Inflammatory macrophage treated with lipopolysaccharide for 4 hours (primary cell): Measurements from ENCODE around the gene MYO16.
A peak's percentile ranks its signal among the peaks of the same experiment; 100 is the strongest.

Experiments
- DNase-seq: peaks from one replicate; pipeline ENCODE4 v3.0.0-alpha.2; 2020

MYO16 gene

GRCh38 chr13:109136873-109137272 is 507.5 kb downstream of the MYO16 start:
- no peak for DNase-seq

GRCh38 chr13:109139346-109139745 is 509.9 kb downstream of the MYO16 start:
- no peak for DNase-seq

GRCh38 chr13:109140054-109140453 is 510.6 kb downstream of the MYO16 start:
- DNase-seq = no peak

GRCh38 chr13:109140479-109141349 is 511.3 kb downstream of the MYO16 start:
- no peak for DNase-seq

GRCh38 chr13:109141706-109142105 is 512.3 kb downstream of the MYO16 start:
- DNase-seq = no peak

GRCh38 chr13:109144693-109145437 is 515.5 kb downstream of the MYO16 start:
- DNase-seq = no peak

- peak; percentile 55 for DNase-seq
Observed at GRCh38 chr13:109145631-109146030, 516.2 kb downstream of the MYO16 start.

GRCh38 chr13:109146393-109146792 is 517.0 kb downstream of the MYO16 start:
- no peak for DNase-seq

- DNase-seq = no peak
Observed at GRCh38 chr13:109146912-109147647, 517.7 kb downstream of the MYO16 start.

GRCh38 chr13:109148243-109148642 is 518.8 kb downstream of the MYO16 start:
- DNase-seq = no peak

- no peak for DNase-seq
Observed at GRCh38 chr13:109150696-109151095, 521.3 kb downstream of the MYO16 start.

- no peak for DNase-seq
Observed at GRCh38 chr13:109151255-109151654, 521.8 kb downstream of the MYO16 start.

- DNase-seq = no peak
Observed at GRCh38 chr13:109151696-109152095, 522.3 kb downstream of the MYO16 start.

GRCh38 chr13:109152311-109152820 is 523.0 kb downstream of the MYO16 start:
- DNase-seq = no peak

GRCh38 chr13:109152941-109153340 is 523.5 kb downstream of the MYO16 start:
- no peak for DNase-seq

GRCh38 chr13:109154146-109154545 is 524.7 kb downstream of the MYO16 start:
- DNase-seq = no peak

GRCh38 chr13:109154546-109154945 is 525.1 kb downstream of the MYO16 start:
- no peak for DNase-seq

GRCh38 chr13:109154966-109155761 is 525.8 kb downstream of the MYO16 start:
- no peak for DNase-seq

GRCh38 chr13:109156181-109156935 is 526.9 kb downstream of the MYO16 start:
- no peak for DNase-seq

- DNase-seq = no peak
Observed at GRCh38 chr13:109157275-109157674, 527.9 kb downstream of the MYO16 start.

- DNase-seq = no peak
Observed at GRCh38 chr13:109158383-109158782, 529.0 kb downstream of the MYO16 start.
